H1 (cell line): ENCODE results near the gene CELF2. TPM values are rescaled to one million over a fixed set of nuclear protein-coding genes. Genes with fewer than 3 reads are reported as not detected.

ENCODE experiments used
- CTCF ChIA-PET: fragments of 300-600 bp; sonication (Branson Sonifier 250); formaldehyde crosslinking; loops from one replicate; lab custom pipeline; 2021; ENCODE audit not compliant: partially characterized antibody; lab: Charles Lee
- POLR2A ChIA-PET: fragments of 300-600 bp; sonication (Branson Sonifier 250); formaldehyde crosslinking; loops from one replicate; lab custom pipeline; 2021; ENCODE audit warnings: inconsistent platforms; ENCODE audit not compliant: partially characterized antibody; lab: Charles Lee
- DNase-seq, 2 experiments: peaks; one replicate each; pipeline versions ENCODE4 v3.0.0 to v3.0.0-alpha.2; 2010 to 2022; ENCODE audit warnings: low spot score in 2 of 2, low read depth in 1 of 2, mixed read lengths in 1 of 2
- FAIRE-seq: peaks from 2 replicates; lab custom pipeline; 2011; peaks lifted over from hg19 to GRCh38; lab: Jason Lieb, UNC
- H2AFZ ChIP-seq: 2 replicates; pipeline ENCODE4 v1.8.1; 2012; ENCODE audit warnings: low read length, inconsistent platforms
- H2AK5ac ChIP-seq: 2 replicates; pipeline ENCODE4 v1.6.1; 2013; ENCODE audit warnings: low read depth, low read length
- H2BK120ac ChIP-seq: replicated peaks from 2 replicates; pipeline ENCODE3; 2013; ENCODE audit warnings: low read depth, low read length, inconsistent platforms
- H2BK12ac ChIP-seq: 2 replicates; pipeline ENCODE4 v1.6.1; 2013; ENCODE audit warnings: low read depth, low read length
- H2BK15ac ChIP-seq: 2 replicates; pipeline ENCODE4 v1.6.1; 2013; ENCODE audit warnings: low read length
- H2BK20ac ChIP-seq: 2 replicates; pipeline ENCODE4 v1.6.1; 2013; ENCODE audit warnings: low read length
- H2BK5ac ChIP-seq: 2 replicates; pipeline ENCODE4 v1.6.1; 2013; ENCODE audit warnings: low read depth, low read length
- H3K14ac ChIP-seq: 2 replicates; pipeline ENCODE4 v1.6.1; 2013; ENCODE audit warnings: inconsistent platforms; ENCODE audit not compliant: insufficient read length
- H3K18ac ChIP-seq: 2 replicates; pipeline ENCODE4 v1.6.1; 2013; ENCODE audit warnings: low read length; ENCODE audit errors: extremely low read depth
- H3K23ac ChIP-seq: 2 replicates; pipeline ENCODE4 v1.6.1; 2013; ENCODE audit warnings: inconsistent platforms; ENCODE audit not compliant: insufficient read length
- H3K23me2 ChIP-seq: 2 replicates; pipeline ENCODE4 v1.6.1; 2013; ENCODE audit warnings: low read depth, low read length
- H3K27ac ChIP-seq: 2 replicates; pipeline ENCODE4 v1.6.1; 2011; ENCODE audit warnings: low read depth, low read length, inconsistent platforms
- H3K27me3 ChIP-seq, 4 experiments: replicated peaks in 1 of 4; 1 replicate in 1 of 4; 2 replicates in 3 of 4; pipeline versions ENCODE4 v1.6.1 to v1.8.1; 2011 to 2013; ENCODE audit warnings: low read length in 3 of 4, mild to moderate bottlenecking in 3 of 4, inconsistent platforms in 2 of 4, mixed read lengths in 2 of 4, moderate library complexity in 1 of 4; ENCODE audit not compliant: control insufficient read depth in 3 of 4, insufficient read depth in 3 of 4; ENCODE audit errors: extremely low read depth in 1 of 4
- H3K36me3 ChIP-seq, 4 experiments: 2 replicates each; pipeline versions ENCODE4 v1.6.1 to v1.8.1; 2011 to 2013; ENCODE audit warnings: mild to moderate bottlenecking in 4 of 4, low read length in 3 of 4, moderate library complexity in 2 of 4, control low read depth in 1 of 4, inconsistent platforms in 1 of 4; ENCODE audit not compliant: insufficient read depth in 4 of 4, control insufficient read depth in 2 of 4
- H3K4ac ChIP-seq: replicated peaks from 2 replicates; pipeline ENCODE3; 2013; ENCODE audit warnings: low read length, low read depth, mixed read lengths, inconsistent platforms; ENCODE audit not compliant: insufficient read length
- H3K4me1 ChIP-seq, 4 experiments: replicated peaks in 1 of 4; 1 replicate in 1 of 4; 2 replicates in 3 of 4; pipeline versions ENCODE4 v1.6.1 to v1.8.1; 2011 to 2013; ENCODE audit warnings: low read length in 3 of 4, inconsistent platforms in 2 of 4, mixed read lengths in 1 of 4; ENCODE audit not compliant: insufficient read depth in 4 of 4, control insufficient read depth in 3 of 4
- H3K4me2 ChIP-seq, 2 experiments: 2 replicates each; pipeline versions ENCODE4 v1.6.1 to v1.8.1; 2011 to 2013; ENCODE audit warnings: low read depth in 2 of 2, low read length in 2 of 2, control low read depth in 1 of 2, inconsistent platforms in 1 of 2, mild to moderate bottlenecking in 1 of 2; ENCODE audit not compliant: insufficient read depth in 1 of 2
- H3K4me3 ChIP-seq, 4 experiments: fragments of 200-600, 300-600 bp in 1 of 4; sonication (generic), shearing (Covaris generic), sonication (Bioruptor Twin) in 1 of 4; 2 replicates each; pipeline versions ENCODE4 v1.5.1 to v1.8.1; 2011 to 2016; ENCODE audit warnings: low read length in 4 of 4, low read depth in 3 of 4, control low read depth in 2 of 4, inconsistent platforms in 2 of 4, mild to moderate bottlenecking in 2 of 4, mixed read lengths in 1 of 4, moderate library complexity in 1 of 4; ENCODE audit not compliant: insufficient read depth in 2 of 4; ENCODE audit errors: extremely low read depth in 1 of 4
- H3K56ac ChIP-seq: replicated peaks from 2 replicates; pipeline ENCODE3; 2013; ENCODE audit warnings: low read depth, mild to moderate bottlenecking, mixed read lengths, low read length, inconsistent platforms; ENCODE audit not compliant: insufficient read length
- H3K79me1 ChIP-seq: 2 replicates; pipeline ENCODE4 v1.6.1; 2013; ENCODE audit warnings: low read depth, low read length, control low read depth
- H3K79me2 ChIP-seq, 2 experiments: 2 replicates each; pipeline versions ENCODE4 v1.6.1 to v1.8.1; 2012 to 2013; ENCODE audit warnings: low read length in 2 of 2, mild to moderate bottlenecking in 2 of 2, inconsistent platforms in 1 of 2; ENCODE audit not compliant: insufficient read depth in 2 of 2, control insufficient read depth in 1 of 2
- H3K9ac ChIP-seq, 4 experiments: replicated peaks in 1 of 4; 1 replicate in 1 of 4; 2 replicates in 3 of 4; pipeline versions ENCODE4 v1.6.1 to v1.8.1; 2011 to 2013; ENCODE audit warnings: low read depth in 3 of 4, low read length in 3 of 4, control low read depth in 2 of 4, mild to moderate bottlenecking in 2 of 4, moderate library complexity in 2 of 4, inconsistent platforms in 1 of 4; ENCODE audit errors: extremely low read depth in 1 of 4
- H3K9me3 ChIP-seq, 2 experiments: 2 replicates each; pipeline versions ENCODE4 v1.6.1 to v1.8.1; 2012 to 2013; ENCODE audit warnings: mild to moderate bottlenecking in 2 of 2, moderate library complexity in 2 of 2, control low read depth in 1 of 2, inconsistent platforms in 1 of 2, low read depth in 1 of 2, low read length in 1 of 2, mixed read lengths in 1 of 2; ENCODE audit not compliant: insufficient read depth in 2 of 2
- H4K20me1 ChIP-seq, 2 experiments: replicated peaks in 1 of 2; 2 replicates each; pipeline versions ENCODE3 to v1.8.1; 2011 to 2013; ENCODE audit warnings: inconsistent platforms in 2 of 2, low read length in 2 of 2, mild to moderate bottlenecking in 1 of 2; ENCODE audit not compliant: insufficient read depth in 2 of 2, control insufficient read depth in 1 of 2
- H4K5ac ChIP-seq: 2 replicates; pipeline ENCODE4 v1.6.1; 2013; ENCODE audit warnings: low read length, low read depth, mixed read lengths, inconsistent platforms; ENCODE audit not compliant: insufficient read length
- H4K8ac ChIP-seq: 2 replicates; pipeline ENCODE4 v1.8.0; 2013; ENCODE audit warnings: mild to moderate bottlenecking, moderate library complexity, low read length, inconsistent platforms; ENCODE audit not compliant: insufficient read depth; ENCODE audit errors: extremely low read depth
- H4K91ac ChIP-seq: replicated peaks from 2 replicates; pipeline ENCODE3; 2013; ENCODE audit warnings: low read length, mixed read lengths, inconsistent platforms; ENCODE audit not compliant: insufficient read length
- CBX8 ChIP-seq: fragments of 300-800, 300-1000 bp; sonication (generic); IDR thresholded peaks from 2 replicates; pipeline ENCODE4 v1.7.1; 2016; ENCODE audit warnings: low read depth, low read length, borderline replicate concordance
- CTBP2 ChIP-seq: IDR thresholded peaks from 2 replicates; pipeline ENCODE4 v1.7.0; 2011; ENCODE audit warnings: borderline replicate concordance, mild to moderate bottlenecking, moderate library complexity, mixed read lengths, low read length; ENCODE audit not compliant: insufficient read depth, insufficient read length
- FOSL1 ChIP-seq: IDR thresholded peaks from 2 replicates; pipeline ENCODE4 v1.6.1; 2011; ENCODE audit warnings: mild to moderate bottlenecking, low read depth, low read length, moderate library complexity; ENCODE audit not compliant: insufficient read depth
- JUN ChIP-seq: IDR thresholded peaks from 2 replicates; pipeline ENCODE4 v1.6.1; 2011; ENCODE audit warnings: low read depth, mild to moderate bottlenecking, improper control_type of control experiment, low read length
- RXRA ChIP-seq: IDR thresholded peaks from 2 replicates; pipeline ENCODE4 v1.6.1; 2011; ENCODE audit warnings: low read depth, mild to moderate bottlenecking, low read length, moderate library complexity; ENCODE audit not compliant: insufficient read depth
- SRF ChIP-seq: IDR thresholded peaks from 2 replicates; pipeline ENCODE4 v1.6.1; 2011; ENCODE audit warnings: mild to moderate bottlenecking, low read depth, low read length, moderate library complexity
- WGBS, 2 experiments: shearing (Covaris generic) in 1 of 2; methylation state at CpG; one replicate each; pipeline versions ENCODE4 v1.1.6 to v1.1.7; 2013 to 2015; ENCODE audit warnings: low lambda C conversion rate in 2 of 2, mixed read lengths in 2 of 2, inconsistent platforms in 1 of 2, low coverage in 1 of 2, missing lambda C conversion rate in 1 of 2; ENCODE audit not compliant: insufficient replicate concordance in 2 of 2, insufficient coverage in 1 of 2, insufficient read length in 1 of 2; ENCODE audit errors: extremely low coverage in 1 of 2, missing lambda C conversion rate in 1 of 2; 5-methylcytosine and 5-hydroxymethylcytosine counted together
- polyA plus RNA-seq, 7 experiments: library from polyadenylated mRNA; depleted of rRNA in 3 of 7; stranded (reverse) in 5 of 7; unstranded in 2 of 7; fragments of >200 nt in 5 of 7; fragments of 200-250 nt in 2 of 7; gene quantifications; 1 replicate in 5 of 7; 2 replicates in 1 of 7; 4 replicates in 1 of 7; pipeline versions ENCODE4 v1.2.1 to v1.2.3, GENCODE V29; 2011 to 2013; ENCODE audit warnings: missing spikeins in 2 of 7, mixed read lengths in 2 of 7
- total RNA-seq: library from RNA; stranded (reverse); fragmentation: NEBNext Ultra II Directional; extraction: Animal tissue kit (Norgen Biotek cat#: 25700); gene quantifications from 2 replicates; pipeline ENCODE4 v1.2.1, GENCODE V29; 2021
- TF ChIP-seq, protein P1 (sequence below): IDR thresholded peaks from 2 replicates; pipeline ENCODE4 v1.6.1; 2012; ENCODE audit warnings: inconsistent platforms

Gene CELF2
- total and polyA plus RNA-seq, 2 of the 8 experiments (the other 6 are each of a cell fraction or from before 2014, with no cell fraction given) = 18.3 to 22.7 TPM

DNA sequence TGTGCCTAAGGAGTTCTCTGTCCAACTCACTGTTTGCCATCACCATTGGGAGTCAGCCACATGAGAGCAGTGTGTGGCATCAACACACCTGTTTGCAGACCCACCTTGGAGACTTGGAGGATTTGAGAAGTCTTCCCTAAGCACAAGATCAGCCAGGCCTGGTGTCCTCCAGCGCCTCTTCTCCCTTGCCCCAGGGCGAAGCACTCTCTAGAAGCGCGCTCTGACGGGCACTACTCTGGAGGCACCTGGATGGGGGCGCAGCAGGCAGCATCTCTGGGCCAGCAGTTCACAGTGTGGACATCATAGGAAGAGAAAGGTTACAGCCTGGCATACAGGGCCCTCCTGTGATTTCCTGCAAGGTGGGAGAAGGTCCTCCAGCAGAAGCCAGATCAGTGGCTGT lies 289.3 kb downstream of the CELF2 start:
- ChIA-PET POLR2A (no interaction called here), CTCF (no interaction called here)
- H2BK5ac ChIP-seq = no peak overlapping the region
- FAIRE-seq = no peak
- H3K4me3 ChIP-seq = no peak overlapping the region
- no peak overlapping the region for H4K5ac ChIP-seq
- no peak overlapping the region for H2AK5ac ChIP-seq
- H3K9me3 ChIP-seq = peaks cover 9 to 14% of the 10 kb centered on the region in 2 experiments
- no peak for TF ChIP-seq CBX8
- TF ChIP-seq JUN = no peak
- TF ChIP-seq, protein P1, sequence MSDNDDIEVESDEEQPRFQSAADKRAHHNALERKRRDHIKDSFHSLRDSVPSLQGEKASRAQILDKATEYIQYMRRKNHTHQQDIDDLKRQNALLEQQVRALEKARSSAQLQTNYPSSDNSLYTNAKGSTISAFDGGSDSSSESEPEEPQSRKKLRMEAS = no peak
- TF ChIP-seq SRF = no peak
- TF ChIP-seq FOSL1 = no peak
- TF ChIP-seq CTBP2 = no peak
- TF ChIP-seq RXRA = no peak
- peaks cover 0 to 3% (median 0%) of the 10 kb centered on the region in 4 experiments; a peak in 2 of 8 replicates for H3K36me3 ChIP-seq
- H3K4me1 ChIP-seq = no peaks in the 10 kb centered on the region; a peak in 1 of 7 replicates
- H3K23ac ChIP-seq = no peak overlapping the region
- H3K27me3 ChIP-seq = no peaks in the 10 kb centered on the region
- no peaks in the 10 kb centered on the region for H4K20me1 ChIP-seq
- H3K56ac ChIP-seq = no peak overlapping the region
- no peak overlapping the region for H2BK120ac ChIP-seq
- H3K4me2 ChIP-seq = no peak overlapping the region
- no peaks in the 10 kb centered on the region for H3K79me2 ChIP-seq
- H3K9ac ChIP-seq = no peak overlapping the region
- H3K14ac ChIP-seq = no peak overlapping the region
- no peak overlapping the region for H4K8ac ChIP-seq
- no peak overlapping the region for H3K18ac ChIP-seq
- H4K91ac ChIP-seq = no peak overlapping the region
- 97% methylated on average over 6 of the region's 6 CpGs; no CpG with 5 or more reads in 1 of the 2 experiments for WGBS, 2 experiments
- no peak overlapping the region for H3K4ac ChIP-seq
- no peaks in the 10 kb centered on the region for H3K79me1 ChIP-seq
- no peak overlapping the region for H2BK15ac ChIP-seq
- no peak overlapping the region for H3K27ac ChIP-seq
- H2AFZ ChIP-seq = no peak overlapping the region
- DNase-seq = no peak
- no peak overlapping the region for H2BK20ac ChIP-seq
- H3K23me2 ChIP-seq = no peaks in the 10 kb centered on the region; the same call in 1 of the 2 replicates
- H2BK12ac ChIP-seq = no peak overlapping the region
